MM.1S (cell line): ENCODE data around the gene MEGF11.

ENCODE experiments used
- DNase-seq: peaks from one replicate; pipeline ENCODE4 v3.0.0-alpha.2; 2015
- H2AFZ ChIP-seq: fragments of 300-600 bp; sonication (generic); 2 replicates; pipeline ENCODE4 v1.6.0; 2016; ENCODE audit warnings: antibody characterized with exemption, low read length
- H3F3A ChIP-seq: fragments of 300-600 bp; sonication (generic); 2 replicates; pipeline ENCODE4 v1.6.1; 2016; ENCODE audit warnings: mild to moderate bottlenecking, antibody characterized with exemption, low read length, moderate library complexity, mixed read lengths; ENCODE audit not compliant: insufficient read depth
- H3K27ac ChIP-seq: fragments of 300-600 bp; sonication (generic); 2 replicates; pipeline ENCODE4 v1.5.1; 2016; ENCODE audit warnings: mild to moderate bottlenecking, low read length
- H3K27me3 ChIP-seq: fragments of 300-600 bp; sonication (generic); replicated peaks from 2 replicates; pipeline ENCODE4 v1.6.0; 2016; ENCODE audit warnings: low read length; ENCODE audit not compliant: insufficient read depth
- H3K36me3 ChIP-seq: fragments of 300-600 bp; sonication (generic); replicated peaks from 2 replicates; pipeline ENCODE4 v1.6.1; 2016; ENCODE audit warnings: mild to moderate bottlenecking, low read length, mixed read lengths; ENCODE audit not compliant: insufficient read depth
- H3K4me1 ChIP-seq: fragments of 300-600 bp; sonication (generic); 2 replicates; pipeline ENCODE4 v1.6.1; 2016; ENCODE audit warnings: low read length, mixed read lengths
- H3K4me2 ChIP-seq: fragments of 300-600 bp; sonication (generic); 2 replicates; pipeline ENCODE4 v1.6.0; 2016; ENCODE audit warnings: low read depth, low read length
- H3K4me3 ChIP-seq: fragments of 300-600 bp; sonication (generic); 2 replicates; pipeline ENCODE4 v1.5.1; 2016; ENCODE audit warnings: low read length, mixed read lengths
- H3K79me2 ChIP-seq: fragments of 300-600 bp; sonication (generic); 2 replicates; pipeline ENCODE4 v1.6.1; 2016; ENCODE audit warnings: mixed run types, low read length, mixed read lengths
- H3K9ac ChIP-seq: fragments of 300-600 bp; sonication (generic); 2 replicates; pipeline ENCODE4 v1.6.1; 2016; ENCODE audit warnings: low read length, mixed read lengths
- H3K9me2 ChIP-seq: fragments of 300-600 bp; sonication (generic); replicated peaks from 2 replicates; pipeline ENCODE4 v1.6.1; 2016; ENCODE audit warnings: mild to moderate bottlenecking, low read length, mixed read lengths; ENCODE audit not compliant: insufficient read depth
- H3K9me3 ChIP-seq: fragments of 300-600 bp; sonication (generic); replicated peaks from 2 replicates; pipeline ENCODE4 v1.6.1; 2016; ENCODE audit warnings: mild to moderate bottlenecking, low read length, mixed read lengths; ENCODE audit not compliant: insufficient read depth
- H4K20me1 ChIP-seq: fragments of 300-600 bp; sonication (generic); 2 replicates; pipeline ENCODE4 v1.6.1; 2016; ENCODE audit warnings: mild to moderate bottlenecking, low read length, moderate library complexity, mixed read lengths; ENCODE audit not compliant: insufficient read depth
- CTCF ChIP-seq: fragments of 300-600 bp; sonication (generic); IDR thresholded peaks from 2 replicates; pipeline ENCODE4 v1.5.1; 2016; ENCODE audit warnings: antibody characterized with exemption, low read length, mixed read lengths
- EZH2 ChIP-seq: fragments of 300-600 bp; sonication (generic); optimal IDR thresholded peaks from 2 replicates; pipeline ENCODE3; 2017; ENCODE audit warnings: low read depth, mild to moderate bottlenecking, antibody characterized with exemption, low read length, mixed read lengths
- EZH2phosphoT487 ChIP-seq: fragments of 300-600 bp; sonication (generic); IDR thresholded peaks from 2 replicates; pipeline ENCODE4 v1.6.1; 2018; ENCODE audit warnings: antibody characterized with exemption, low read length

MEGF11 gene

GRCh38 chr15:65925338-65925737 lies 328.2 kb downstream of the MEGF11 start:
- Histone ChIP-seq H3K9me2 (no peaks in the 10 kb centered on the region), H4K20me1 (no peaks in the 10 kb centered on the region), H3K9me3 (no peaks in the 10 kb centered on the region), H3K79me2 (no peaks in the 10 kb centered on the region), H3K4me1 (no peaks in the 10 kb centered on the region), H3K27ac (no peak overlapping the region), H3K9ac (no peak overlapping the region), H3K27me3 (no peaks in the 10 kb centered on the region), H3K4me3 (no peak overlapping the region), H3K36me3 (no peaks in the 10 kb centered on the region), H3K4me2 (no peak overlapping the region), H3F3A (no peaks in the 10 kb centered on the region), H2AFZ (no peak overlapping the region)
- DNase-seq, result no peak
- TF ChIP-seq EZH2 (no peak), CTCF (no peak), EZH2phosphoT487 (no peak)

DNA sequence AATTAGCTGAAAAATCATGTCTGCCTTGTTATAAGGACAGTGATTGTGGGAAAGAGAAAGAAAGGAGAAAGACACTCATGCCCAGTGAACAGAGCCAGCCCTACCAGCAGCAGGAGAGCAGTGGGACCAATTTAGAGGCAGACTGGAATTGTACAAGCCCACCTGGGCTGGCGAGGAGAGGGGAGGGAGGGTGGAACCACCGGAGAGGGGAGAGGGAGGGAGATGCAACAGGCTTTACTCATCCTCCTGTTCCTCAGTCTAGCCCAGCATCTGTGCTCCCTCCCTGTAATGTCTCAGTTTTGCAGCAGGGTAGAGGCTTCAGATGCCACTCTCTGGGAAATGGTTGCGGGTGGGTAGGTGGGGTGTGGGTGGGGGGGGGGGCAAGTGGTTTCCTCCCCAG lies 329.5 kb downstream of the MEGF11 start:
- Histone ChIP-seq H3K4me1 (no peaks in the 10 kb centered on the region), H3K4me2 (no peak overlapping the region), H3K9ac (no peak overlapping the region), H3F3A (no peaks in the 10 kb centered on the region), H3K79me2 (no peaks in the 10 kb centered on the region), H3K27ac (no peak overlapping the region), H3K9me3 (no peaks in the 10 kb centered on the region), H4K20me1 (no peaks in the 10 kb centered on the region), H2AFZ (no peak overlapping the region), H3K36me3 (no peaks in the 10 kb centered on the region), H3K9me2 (no peaks in the 10 kb centered on the region), H3K4me3 (no peak overlapping the region), H3K27me3 (no peaks in the 10 kb centered on the region)
- DNase-seq, result no peak
- TF ChIP-seq EZH2phosphoT487, result no peak
- no peak for TF ChIP-seq CTCF
- no peak for TF ChIP-seq EZH2

GRCh38 chr15:65923264-65923663 lies 330.3 kb downstream of the MEGF11 start:
- TF ChIP-seq CTCF (no peak), EZH2 (no peak), EZH2phosphoT487 (no peak)

GRCh38 chr15:65922621-65923020 lies 330.9 kb downstream of the MEGF11 start:
- H3K27ac ChIP-seq, result no peak overlapping the region
- H3K4me3 ChIP-seq, result no peak overlapping the region
- H2AFZ ChIP-seq, result no peak overlapping the region
- H3K9me2 ChIP-seq, result no peaks in the 10 kb centered on the region
- no peaks in the 10 kb centered on the region for H3K79me2 ChIP-seq
- H3K9me3 ChIP-seq, result no peaks in the 10 kb centered on the region
- no peaks in the 10 kb centered on the region for H3K27me3 ChIP-seq
- H3K9ac ChIP-seq, result no peak overlapping the region
- TF ChIP-seq EZH2 (no peak), EZH2phosphoT487 (no peak), CTCF (no peak)
- no peaks in the 10 kb centered on the region for H4K20me1 ChIP-seq
- no peaks in the 10 kb centered on the region for H3F3A ChIP-seq
- DNase-seq, result no peak
- no peaks in the 10 kb centered on the region for H3K36me3 ChIP-seq
- H3K4me1 ChIP-seq, result no peaks in the 10 kb centered on the region
- H3K4me2 ChIP-seq, result no peak overlapping the region

More at GRCh38 chr15:65923264-65923663, 330.3 kb downstream of the MEGF11 start:
- H3K9me3 ChIP-seq, result no peaks in the 10 kb centered on the region
- H4K20me1 ChIP-seq, result no peaks in the 10 kb centered on the region
- H3K9me2 ChIP-seq, result no peaks in the 10 kb centered on the region
- no peak overlapping the region for H3K4me2 ChIP-seq
- H3K27ac ChIP-seq, result no peak overlapping the region
- no peak overlapping the region for H3K4me3 ChIP-seq
- no peak overlapping the region for H3K9ac ChIP-seq
- H3F3A ChIP-seq, result no peaks in the 10 kb centered on the region
- H3K4me1 ChIP-seq, result no peaks in the 10 kb centered on the region
- H3K27me3 ChIP-seq, result no peaks in the 10 kb centered on the region
- no peak overlapping the region for H2AFZ ChIP-seq
- H3K36me3 ChIP-seq, result no peaks in the 10 kb centered on the region
- no peaks in the 10 kb centered on the region for H3K79me2 ChIP-seq
- DNase-seq, result no peak
